GM04504 (cell line): ENCODE data around the gene C1orf198.
"Not testable (repeated sequence)": the region's sequence is repeated elsewhere in the genome, so short reads cannot be mapped to it uniquely, and the experiment has no call there.

Source experiments
- DNase-seq: peaks from one replicate; pipeline ENCODE4 v3.0.0-alpha.2; 2012; ENCODE audit warnings: low read depth

The C1orf198 gene

DNA sequence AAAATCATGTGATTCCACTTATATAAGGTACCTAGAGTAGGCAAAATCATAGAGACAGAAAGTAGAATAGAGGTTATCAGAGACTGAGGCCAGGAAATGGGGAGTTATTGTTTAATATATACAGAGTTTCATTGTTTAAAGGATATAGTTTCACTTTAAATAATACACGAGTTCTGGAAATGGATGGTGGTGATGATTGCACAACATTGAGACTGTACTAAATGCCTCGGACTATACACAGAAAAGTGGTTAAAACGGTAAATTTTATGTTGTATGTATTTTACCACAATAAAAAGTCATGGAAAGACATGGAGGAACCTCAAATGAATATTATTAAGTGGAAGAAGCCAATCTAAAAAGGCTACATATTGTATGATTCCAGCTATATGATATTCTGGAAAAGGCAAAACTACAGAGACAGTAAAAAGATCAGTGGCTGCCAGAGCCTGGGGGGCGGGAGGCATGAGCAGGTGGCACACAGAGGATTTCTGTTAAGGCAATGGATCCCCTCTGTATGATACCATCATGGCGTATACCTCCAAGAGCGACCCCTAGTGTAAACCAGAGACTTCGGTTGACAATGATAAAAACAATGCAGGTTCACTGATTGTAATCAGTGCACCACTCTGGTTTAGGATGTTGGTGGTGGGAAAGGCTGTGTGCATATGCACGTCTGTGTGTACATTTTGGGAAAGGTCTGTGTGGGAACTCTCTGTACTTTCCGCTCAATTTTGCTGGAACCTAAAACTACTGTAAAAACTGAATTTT is 7.5 kb downstream of the C1orf198 start:
- DNase-seq, result no peak

DNA sequence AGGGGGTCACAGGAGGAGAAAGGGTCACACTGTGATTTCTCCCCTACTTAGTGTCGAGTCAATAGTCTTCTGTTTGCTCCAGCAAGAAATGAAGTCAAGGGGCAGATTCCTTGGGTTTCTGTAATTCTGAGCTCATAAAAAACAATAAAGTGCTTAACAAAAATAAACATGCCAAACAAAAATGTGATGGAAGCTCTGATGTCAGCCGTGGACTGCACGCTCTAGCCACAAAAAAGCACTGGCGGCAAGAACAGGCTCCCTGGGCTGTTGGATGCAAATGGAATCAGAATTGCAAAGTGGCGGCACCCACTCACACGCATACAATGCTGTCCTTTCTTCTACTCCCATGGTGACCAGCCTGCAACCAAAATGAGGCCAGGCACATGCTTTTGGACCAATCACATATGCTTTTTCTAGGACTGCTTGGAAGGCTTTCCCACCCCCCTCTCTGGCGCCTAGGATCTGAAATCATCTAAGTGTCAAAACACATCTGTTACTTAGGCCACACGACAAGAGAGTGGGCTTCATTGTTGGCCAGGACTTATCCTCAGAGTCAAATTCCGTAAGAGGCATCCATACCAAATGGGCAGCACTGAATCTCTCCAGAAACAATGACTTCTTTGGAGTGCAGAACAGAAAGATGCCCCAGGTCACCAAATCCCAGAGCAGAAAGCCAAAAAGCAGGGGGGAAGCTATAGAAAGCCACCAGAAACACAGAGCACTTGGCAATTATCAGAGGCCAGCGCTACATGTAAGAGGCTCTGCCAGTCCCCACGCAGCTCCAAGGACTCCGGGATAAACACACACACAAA is 9.2 kb downstream of the C1orf198 start:
- no peak for DNase-seq

DNA sequence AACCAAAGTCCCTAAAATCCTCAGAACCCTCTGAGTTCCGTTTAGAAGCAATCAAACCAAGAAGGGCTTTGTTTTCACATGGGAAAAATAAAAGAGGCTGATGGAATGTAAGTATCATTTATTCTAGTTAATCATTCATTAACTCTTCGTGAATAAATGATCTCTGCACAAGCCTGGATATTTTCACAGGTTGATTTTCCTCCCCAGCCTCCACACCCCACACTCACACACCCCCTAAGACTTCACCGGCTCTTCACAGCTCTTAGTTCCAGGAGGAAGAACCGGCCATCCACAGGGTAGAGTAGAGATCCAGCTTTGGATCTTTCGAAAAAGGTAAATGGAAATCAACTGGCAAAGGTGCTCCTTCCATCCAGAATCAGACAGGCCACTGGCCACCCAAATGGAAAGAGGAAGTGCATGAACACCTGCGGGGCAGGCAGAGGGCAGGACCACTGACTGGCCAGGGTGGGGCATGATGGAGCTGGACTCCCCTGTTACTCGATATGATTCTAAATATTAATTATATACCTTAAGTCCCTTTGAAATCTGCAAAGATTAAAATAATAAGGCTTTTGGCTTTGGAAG is 10.0 kb downstream of the C1orf198 start:
- DNase-seq, result no peak

DNA sequence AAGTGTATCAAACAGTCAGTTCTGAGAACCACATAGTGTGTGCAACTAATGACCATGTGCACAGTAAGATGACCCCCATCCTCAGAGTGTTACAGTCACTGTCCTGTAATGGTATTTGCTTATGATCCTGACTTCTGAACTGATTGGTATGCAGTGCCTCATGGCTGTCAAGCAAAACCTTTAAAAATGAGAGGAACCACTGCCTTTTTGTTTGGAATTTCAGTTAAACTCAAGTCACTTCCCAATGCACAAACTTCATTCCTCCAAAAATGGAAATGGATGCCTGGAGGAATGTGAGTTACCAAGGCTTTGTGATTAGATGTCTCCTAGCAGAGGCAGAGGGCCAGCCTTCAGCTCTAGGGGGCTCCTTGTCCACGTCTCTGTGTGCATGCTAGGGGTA is 10.5 kb downstream of the C1orf198 start:
- DNase-seq, result no peak

DNA sequence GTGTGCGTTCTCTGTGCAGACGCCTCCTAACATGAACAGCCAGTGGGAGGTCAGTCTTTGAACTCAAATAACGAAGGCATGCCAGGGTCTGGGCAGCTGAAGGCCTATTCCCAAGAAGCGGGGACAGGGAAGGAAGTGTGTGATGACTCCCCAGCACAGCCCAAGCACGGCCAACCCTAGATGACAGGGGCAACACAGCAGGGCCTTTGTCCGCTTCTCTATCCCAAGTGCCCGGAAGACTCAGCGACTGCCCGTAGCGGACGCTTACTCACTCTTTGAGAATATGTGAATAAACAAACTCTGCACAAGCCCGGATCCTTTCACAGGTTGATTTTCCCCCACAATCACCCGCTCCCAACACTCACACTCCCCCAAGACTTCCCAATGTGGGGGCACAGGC is 11.2 kb downstream of the C1orf198 start:
- DNase-seq, result no peak

DNA sequence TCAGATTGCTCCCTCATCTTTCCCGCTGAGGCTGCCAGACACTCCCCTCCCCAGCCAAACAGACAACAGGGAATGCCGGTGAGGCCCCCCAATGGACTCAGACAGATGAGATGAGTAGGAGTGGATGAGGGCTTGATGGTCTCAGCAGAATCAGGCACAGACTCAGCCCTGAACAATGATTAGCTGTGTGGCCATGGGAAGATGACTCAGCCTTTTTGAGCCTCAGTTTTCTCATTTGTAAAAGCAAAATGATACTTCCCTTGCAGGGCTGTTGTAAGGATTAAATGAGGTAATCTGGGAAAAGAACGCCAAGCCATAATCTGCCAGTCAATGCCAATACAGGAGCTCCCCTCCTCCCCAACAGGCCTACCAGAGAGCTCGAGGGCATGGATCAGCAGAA is 12.4 kb downstream of the C1orf198 start:
- DNase-seq, result no peak

DNA sequence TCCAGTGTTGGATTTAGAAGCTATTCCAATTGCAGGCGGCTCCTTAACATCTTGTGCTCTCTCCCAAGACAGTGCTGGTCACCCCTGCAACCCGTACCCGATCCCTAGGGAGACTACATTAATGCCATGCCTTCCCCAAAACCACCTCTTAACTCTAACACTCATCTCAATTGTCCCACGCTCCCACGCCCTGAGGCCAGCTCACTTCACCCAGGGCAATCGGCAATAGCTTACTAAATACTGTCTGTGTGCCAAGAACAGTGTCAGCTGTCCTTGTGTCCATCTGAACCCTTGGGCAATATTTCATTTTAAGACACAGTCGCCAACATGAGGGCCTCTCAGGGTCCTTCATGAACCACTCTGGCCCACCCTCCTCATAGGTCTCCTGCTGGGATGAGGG is 13.9 kb downstream of the C1orf198 start:
- no peak for DNase-seq

DNA sequence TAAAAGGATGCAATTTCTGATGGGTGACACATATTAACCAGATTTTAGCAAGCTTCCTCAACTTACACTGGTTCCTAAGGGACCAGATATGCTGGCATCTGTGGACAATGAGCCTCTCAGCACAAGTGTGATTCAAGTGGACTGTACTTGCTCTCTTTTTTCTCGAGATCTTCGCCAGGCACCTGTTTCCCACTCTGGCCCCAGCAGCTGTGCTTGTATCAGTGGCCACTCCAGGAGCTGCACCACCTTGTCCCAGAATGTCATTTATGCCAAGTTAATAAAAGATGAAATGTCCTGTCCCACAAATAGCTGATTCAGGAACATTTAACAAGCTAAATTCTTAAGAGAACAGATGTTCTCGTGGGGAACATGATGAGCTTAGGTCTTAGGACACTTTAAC is 14.6 kb downstream of the C1orf198 start:
- DNase-seq, result no peak

DNA sequence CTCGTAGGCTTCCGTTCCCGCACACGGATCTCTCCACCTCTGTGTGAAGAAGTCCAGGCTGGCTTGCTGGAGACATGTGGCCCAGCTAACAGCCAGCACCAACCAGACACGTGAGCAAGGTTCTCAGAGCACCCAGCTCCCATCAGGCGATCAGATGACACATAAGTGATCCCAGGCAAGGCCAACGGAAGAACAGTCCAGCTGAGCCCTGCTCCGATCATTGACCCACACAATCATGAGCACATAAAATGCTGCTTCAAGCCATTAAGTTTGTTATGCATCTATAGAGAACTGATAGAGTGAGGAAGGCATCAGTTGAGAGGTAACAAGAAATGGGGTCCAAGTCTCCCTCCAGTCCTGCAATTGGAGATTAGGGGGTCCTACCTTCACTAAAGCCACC is 15.4 kb downstream of the C1orf198 start:
- DNase-seq, result no peak

DNA sequence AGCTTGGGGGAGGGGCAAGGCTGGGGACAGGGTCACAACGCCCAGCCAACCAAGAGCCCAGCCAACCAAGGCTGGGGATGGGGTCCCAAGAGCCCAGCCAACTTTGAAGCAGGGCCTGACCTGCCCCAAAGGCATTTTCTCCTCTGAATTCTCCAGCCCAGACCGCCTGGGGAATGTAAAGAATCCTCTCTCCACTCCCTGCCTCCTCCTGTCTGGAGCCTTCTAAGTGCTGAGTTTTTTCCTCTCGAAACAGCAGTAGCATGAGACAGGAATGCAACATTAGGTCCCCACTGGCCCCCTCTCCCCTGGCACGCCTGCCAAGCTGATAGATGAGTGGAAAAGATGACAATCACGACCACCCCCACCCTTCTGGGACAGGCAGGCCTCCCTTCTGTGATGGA is 17.0 kb downstream of the C1orf198 start:
- no peak for DNase-seq

DNA sequence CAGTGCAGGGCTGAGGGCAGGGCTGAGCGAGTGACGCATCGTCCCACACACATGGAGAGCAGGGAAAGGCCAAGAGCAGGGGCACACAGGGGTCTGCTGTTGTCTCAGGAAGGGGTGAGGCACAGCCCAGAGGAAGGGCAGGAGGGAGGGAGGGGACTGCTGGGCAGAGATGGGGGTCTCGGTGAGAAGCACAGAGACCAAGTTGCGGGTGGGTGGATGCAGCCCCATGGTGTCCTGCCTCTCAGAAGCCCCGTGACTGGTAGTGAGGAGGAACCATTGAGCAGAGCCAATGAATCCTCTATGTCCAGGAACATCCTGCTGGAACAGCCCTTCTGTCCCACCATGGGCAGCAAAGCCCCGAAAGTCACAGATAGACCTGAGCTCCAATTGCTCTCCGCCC is 17.8 kb downstream of the C1orf198 start:
- DNase-seq, result no peak

DNA sequence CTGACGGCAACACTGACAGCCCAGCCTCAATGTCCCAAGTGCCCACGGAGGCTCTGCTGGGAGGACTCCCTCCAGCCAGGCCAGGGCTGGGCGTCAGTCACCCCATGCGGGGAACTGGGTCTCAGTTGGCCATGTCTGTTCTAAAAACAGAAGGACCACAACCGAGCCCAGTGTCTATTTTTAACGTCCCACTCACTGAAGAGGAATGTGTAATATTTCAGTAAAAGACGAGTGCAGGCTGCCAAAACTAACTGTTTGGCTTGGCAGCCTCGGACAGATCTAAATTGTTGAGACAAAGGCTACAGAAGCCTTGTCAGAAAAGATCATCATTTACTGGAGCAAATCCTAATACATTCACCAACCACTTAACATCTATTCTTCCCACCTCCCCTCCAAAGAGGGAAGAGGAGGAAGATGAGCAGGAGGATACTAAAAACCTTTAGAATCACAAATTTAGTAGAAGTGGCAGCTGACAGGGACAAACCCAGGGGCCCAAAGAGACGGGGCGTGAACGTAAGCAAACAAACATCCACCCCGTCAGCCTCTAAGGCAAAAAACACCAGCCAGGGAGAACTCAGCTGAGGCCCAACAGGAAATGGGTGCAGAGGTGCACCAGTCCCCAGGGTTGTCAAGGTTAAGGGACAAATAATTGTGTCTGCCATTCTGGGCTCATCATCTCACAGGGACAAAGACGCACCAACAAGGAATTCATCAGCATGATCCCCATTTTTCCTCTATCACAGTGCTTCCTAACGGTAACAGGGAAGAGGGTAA is 18.7 kb downstream of the C1orf198 start:
- peak; percentile 87 for DNase-seq

DNA sequence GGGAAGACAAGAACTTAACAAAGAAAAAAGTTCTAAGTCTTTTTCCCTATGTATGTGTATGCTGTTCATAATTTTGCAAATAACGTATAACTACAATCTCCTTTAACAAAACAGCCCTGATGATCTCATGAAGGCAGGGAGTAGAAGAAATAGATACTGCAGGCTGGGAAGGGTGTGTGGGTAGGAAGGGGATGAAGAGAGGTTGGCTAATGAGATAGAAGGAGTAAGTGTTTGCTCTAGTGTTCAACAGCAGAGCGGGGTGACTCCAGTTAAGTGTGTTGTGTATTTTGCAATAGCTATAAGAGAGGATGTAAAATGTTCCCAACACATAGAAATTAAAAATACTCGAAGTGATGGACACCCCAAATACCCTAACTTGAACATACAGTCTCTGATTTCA is 20.1 kb downstream of the C1orf198 start:
- no peak for DNase-seq

DNA sequence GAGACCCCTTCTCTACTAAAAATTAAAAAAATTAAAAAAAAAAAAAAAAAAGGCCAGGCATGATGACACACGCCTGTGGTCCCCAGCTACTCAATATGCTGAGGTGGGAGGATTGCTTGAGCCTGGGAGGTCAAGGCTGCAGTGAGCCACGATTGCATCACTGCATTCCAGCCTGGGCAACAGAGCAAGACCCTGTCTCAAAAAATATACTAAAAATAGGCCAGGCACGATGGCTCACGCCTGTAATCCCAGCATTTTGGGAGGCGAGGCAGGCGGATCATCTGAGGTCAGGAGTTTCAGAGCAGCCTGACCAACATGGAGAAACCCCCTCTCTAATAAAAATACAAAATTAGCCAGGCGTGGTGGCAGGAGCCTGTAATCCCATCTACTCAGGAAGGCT is 23.1 kb downstream of the C1orf198 start:
- not testable (repeated sequence) for DNase-seq

DNA sequence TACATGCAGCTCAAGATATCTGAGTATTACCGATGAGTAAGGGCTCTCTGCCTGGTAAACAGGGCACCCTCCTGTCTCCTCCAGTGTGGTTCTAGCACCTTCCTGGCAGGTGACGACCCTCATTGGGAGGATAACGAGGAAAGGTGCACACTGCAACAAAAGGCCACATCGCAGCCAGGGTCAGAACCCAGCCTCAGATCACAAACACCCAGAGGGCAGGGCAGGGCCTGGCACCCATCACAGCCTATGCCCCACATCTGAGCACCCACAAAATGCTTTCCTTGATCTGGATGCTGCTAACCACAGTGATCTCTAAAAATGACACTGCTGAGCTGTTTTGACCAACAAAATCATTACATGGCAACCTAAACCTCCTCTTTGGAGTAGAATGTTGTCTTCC is 23.8 kb downstream of the C1orf198 start:
- DNase-seq, result no peak

DNA sequence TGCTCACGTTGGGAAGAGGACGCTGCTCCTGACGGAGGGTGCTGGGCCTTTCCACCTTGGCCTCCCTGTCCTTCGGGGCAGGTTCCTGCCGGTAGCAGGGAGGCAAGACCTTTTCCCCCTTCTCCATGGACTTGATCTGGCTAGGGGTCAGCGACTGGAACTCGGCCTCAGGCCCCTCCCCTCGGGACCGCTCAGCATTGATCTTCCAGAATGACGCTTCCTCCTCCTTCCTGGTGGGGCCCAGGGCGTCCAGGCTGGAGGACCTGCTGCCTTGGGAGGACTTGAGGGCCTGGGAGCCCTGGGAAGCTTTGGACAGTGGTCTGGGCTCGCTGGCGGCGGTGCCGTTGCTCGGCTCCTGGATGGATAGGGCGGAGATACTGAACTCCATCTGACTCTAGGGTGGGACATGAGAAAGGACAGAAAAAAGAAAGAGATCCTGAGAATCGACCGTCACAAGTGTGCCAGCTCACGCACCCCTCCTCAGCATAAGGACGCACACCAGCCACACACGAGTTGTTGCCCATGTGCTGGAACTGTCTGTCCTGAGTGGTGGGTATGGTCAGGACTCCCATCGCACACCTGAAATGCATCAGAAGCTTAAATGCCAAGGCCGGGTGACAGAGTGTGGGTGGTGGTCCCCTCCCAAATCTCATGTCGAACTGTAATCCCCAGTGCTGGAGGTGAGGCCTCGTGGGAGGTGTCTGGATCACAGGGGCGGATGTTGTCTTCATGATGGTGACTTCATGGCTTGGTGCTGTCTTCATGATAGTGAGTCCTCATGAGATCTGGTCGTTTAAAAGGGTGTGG is 24.6 kb downstream of the C1orf198 start:
- no peak for DNase-seq

DNA sequence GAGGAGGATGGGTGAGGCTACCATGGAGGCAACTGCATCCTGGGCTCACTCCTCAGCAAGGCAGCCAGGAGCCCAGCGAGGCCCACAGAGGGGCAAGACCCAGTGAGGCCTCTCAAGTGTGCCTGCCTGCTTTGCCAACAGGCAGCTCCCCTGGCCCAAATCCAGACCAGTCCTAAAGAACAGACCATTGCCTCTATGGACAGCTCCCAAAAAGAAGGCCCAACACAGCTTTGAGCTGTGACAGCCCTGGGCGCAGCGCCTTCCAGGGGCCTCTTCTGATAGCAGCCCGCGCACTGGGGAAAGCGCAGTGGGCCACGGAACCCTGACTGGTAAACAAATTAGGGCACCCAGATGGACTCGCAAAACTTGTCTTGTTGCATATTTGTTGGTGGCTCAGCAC is 25.5 kb downstream of the C1orf198 start:
- no peak for DNase-seq

DNA sequence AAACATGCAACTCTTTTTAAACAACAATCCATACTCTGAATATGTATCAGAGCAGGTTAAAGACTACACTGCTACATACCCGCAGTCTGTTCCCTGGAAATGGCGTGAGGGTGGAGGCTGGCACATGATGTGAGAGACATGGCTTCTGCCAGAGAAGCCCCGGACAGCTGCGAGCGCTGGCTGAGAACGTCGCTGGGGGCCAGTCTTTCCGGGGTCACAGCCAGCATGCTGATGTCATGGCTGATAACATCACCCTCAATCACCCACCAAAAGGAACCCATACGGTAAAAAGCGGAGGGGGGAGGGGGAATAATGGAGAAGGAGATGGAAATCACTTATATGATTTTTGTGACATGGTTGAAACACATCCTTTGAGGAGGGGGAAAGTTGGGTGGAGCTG is 29.1 kb downstream of the C1orf198 start:
- no peak for DNase-seq

DNA sequence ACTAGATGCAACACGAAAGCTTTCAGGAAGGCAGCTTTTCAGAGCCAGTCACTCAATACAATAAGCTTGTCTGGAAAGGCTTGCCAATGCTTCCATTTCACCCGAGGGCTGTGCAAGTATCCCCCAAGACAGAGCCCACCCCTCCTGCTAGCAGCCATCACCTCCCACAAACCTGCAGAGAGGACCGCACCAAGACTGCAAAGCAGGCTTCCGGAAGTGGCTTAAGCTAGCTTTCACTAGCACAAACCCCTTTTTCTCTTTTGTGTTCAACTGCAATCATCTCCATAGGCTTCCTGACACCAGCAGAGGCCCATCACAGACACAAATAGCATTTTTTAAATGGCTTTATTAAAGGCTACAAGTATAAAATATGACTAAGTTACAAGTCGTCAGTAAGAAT is 31.5 kb downstream of the C1orf198 start:
- no peak for DNase-seq

DNA sequence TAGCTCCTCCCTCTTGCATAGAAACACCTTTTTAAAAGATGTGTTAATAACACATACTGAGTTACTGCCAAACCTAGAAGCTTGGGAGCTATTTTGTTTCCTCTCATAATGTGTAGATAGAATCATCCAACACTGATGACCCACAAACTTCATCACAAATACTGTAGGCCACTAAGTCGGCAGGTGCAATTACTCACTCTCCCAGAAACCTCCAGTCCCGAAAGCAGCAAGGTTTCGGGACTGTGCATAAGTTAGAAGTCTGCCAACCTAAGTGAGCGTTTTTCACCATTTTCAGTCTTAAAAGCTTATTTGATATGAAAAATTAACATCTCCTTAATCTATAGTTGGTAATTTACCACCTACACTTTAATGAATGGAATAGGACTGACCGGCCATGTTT is 32.0 kb downstream of the C1orf198 start:
- no peak for DNase-seq

DNA sequence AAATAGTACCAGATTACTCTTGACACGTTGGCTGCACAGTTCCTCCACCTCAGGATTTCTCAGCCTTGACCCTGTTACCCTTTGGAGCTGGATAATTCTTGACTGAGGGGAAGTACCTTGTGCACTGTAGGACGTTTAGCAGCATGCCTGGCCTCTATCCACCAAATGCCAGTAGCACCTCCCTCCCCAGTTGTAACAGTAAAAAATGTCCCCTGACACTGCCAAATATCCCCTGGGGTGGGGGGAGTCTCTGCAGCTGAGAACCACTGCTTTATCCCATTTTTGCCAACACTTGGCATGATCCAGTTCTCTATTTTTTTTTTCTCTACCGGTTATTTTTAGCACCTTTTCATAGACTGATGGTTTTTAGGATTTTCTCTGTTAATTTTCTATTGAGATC is 34.0 kb downstream of the C1orf198 start:
- DNase-seq, result no peak

DNA sequence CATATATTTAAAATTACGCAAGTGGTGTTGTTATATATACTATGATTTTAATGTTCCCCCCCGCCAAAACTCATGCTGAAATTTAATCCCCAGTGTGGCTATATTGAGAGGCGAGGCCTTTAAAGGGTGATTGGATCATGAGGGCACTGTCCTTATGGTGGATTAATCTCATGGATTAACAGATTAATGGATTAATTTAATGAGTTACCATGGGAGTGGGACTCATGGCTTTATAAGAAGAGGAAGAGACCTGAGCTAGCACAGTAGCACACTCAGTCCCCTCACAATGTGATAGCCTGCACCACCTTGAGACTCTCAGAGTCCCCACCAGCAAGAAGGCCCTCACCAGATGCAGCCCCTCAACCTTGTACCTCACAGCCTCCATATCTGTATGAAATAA is 34.8 kb downstream of the C1orf198 start:
- no peak for DNase-seq
